HepG2 (cell line): ENCODE data around the gene TMC2. TPM values are rescaled to one million over a fixed set of nuclear protein-coding genes. Genes with fewer than 3 reads are reported as not detected.

Experiments used
- AKAP8 ChIP-seq: sonication (generic); formaldehyde crosslinking; IDR thresholded peaks from 2 replicates; pipeline ENCODE4 v1.5.1; 2020; ENCODE audit warnings: mild to moderate bottlenecking, missing genetic modification reagents
- DNMT1 ChIP-seq: sonication (generic); formaldehyde crosslinking; IDR thresholded peaks from 2 replicates; pipeline ENCODE4 v1.5.1; 2020; ENCODE audit warnings: mild to moderate bottlenecking, missing genetic modification reagents
- FIP1L1 ChIP-seq: fragments of 200-400 bp; formaldehyde crosslinking; IDR thresholded peaks from 2 replicates; pipeline ENCODE4 v1.6.1; 2018; ENCODE audit warnings: low read depth, mild to moderate bottlenecking, low read length, moderate library complexity, borderline replicate concordance; ENCODE audit not compliant: insufficient read depth
- ISX ChIP-seq: sonication (generic); formaldehyde crosslinking; conservative IDR thresholded peaks from 2 replicates; pipeline ENCODE4 v1.5.0; 2020; ENCODE audit warnings: missing genetic modification reagents
- MAFK ChIP-seq, 2 experiments: IDR thresholded peaks in 1 of 2; conservative IDR thresholded peaks in 1 of 2; 2 replicates each; pipeline ENCODE4 v1.6.1; 2011; ENCODE audit warnings: improper control_type of control experiment in 2 of 2, low read length in 2 of 2
- MYNN ChIP-seq: sonication (generic); formaldehyde crosslinking; IDR thresholded peaks from 2 replicates; pipeline ENCODE4 v1.4.0; 2020; ENCODE audit warnings: mild to moderate bottlenecking, low read depth, missing genetic modification reagents
- NCOA5 ChIP-seq: sonication (generic); formaldehyde crosslinking; IDR thresholded peaks from 2 replicates; pipeline ENCODE4 v1.4.0; 2020; ENCODE audit warnings: missing genetic modification reagents
- NONO ChIP-seq, 2 experiments: fragments of 450-650 bp in 1 of 2; sonication (generic) in 1 of 2; formaldehyde crosslinking in 1 of 2; IDR thresholded peaks in 1 of 2; conservative IDR thresholded peaks in 1 of 2; 2 replicates each; pipeline versions ENCODE4 v1.6.1 to v1.8.0; 2017 to 2022; ENCODE audit warnings: mild to moderate bottlenecking in 1 of 2, missing genetic modification reagents in 1 of 2, moderate library complexity in 1 of 2
- PCBP2 ChIP-seq: fragments of 200-400 bp; formaldehyde crosslinking; optimal IDR thresholded peaks from 2 replicates; pipeline ENCODE3; 2018; ENCODE audit warnings: low read length, low read depth; ENCODE audit not compliant: poor library complexity, severe bottlenecking
- POGZ ChIP-seq: sonication (generic); formaldehyde crosslinking; IDR thresholded peaks from 2 replicates; pipeline ENCODE4 v1.4.0; 2020; ENCODE audit warnings: mild to moderate bottlenecking, missing genetic modification reagents
- ZFP62 ChIP-seq: sonication (generic); formaldehyde crosslinking; IDR thresholded peaks from 2 replicates; pipeline ENCODE4 v1.4.0; 2020; ENCODE audit warnings: missing genetic modification reagents
- ZNF160 ChIP-seq: sonication (generic); formaldehyde crosslinking; IDR thresholded peaks from 2 replicates; pipeline ENCODE4 v1.8.0; 2022; ENCODE audit warnings: mild to moderate bottlenecking, inconsistent platforms, missing genetic modification reagents
- ZNF543 ChIP-seq: sonication (generic); formaldehyde crosslinking; IDR thresholded peaks from 2 replicates; pipeline ENCODE4 v1.4.0; 2020; ENCODE audit warnings: mild to moderate bottlenecking, missing genetic modification reagents
- ZNF775 ChIP-seq: sonication (generic); formaldehyde crosslinking; IDR thresholded peaks from 2 replicates; pipeline ENCODE4 v1.4.0; 2020; ENCODE audit warnings: missing genetic modification reagents, mild to moderate bottlenecking, moderate library complexity, borderline replicate concordance
- ZSCAN21 ChIP-seq: sonication (generic); formaldehyde crosslinking; IDR thresholded peaks from 2 replicates; pipeline ENCODE4 v1.8.0; 2022; ENCODE audit warnings: mild to moderate bottlenecking, missing genetic modification reagents, moderate library complexity, borderline replicate concordance
- ZSCAN9 ChIP-seq: IDR thresholded peaks from 2 replicates; pipeline ENCODE4 v1.6.1; 2016; ENCODE audit warnings: borderline replicate concordance
- polyA plus RNA-seq, 8 experiments: library from polyadenylated mRNA; depleted of rRNA in 3 of 8; stranded (reverse) in 7 of 8; unstranded in 1 of 8; fragments of >200 nt; fragmentation: Illumina TruSeq in 4 of 8; extraction: Trizol in 4 of 8; gene quantifications; 2 replicates each; pipeline versions ENCODE4 v1.2.1 to v1.2.3, GENCODE V29; 2011 to 2016; ENCODE audit warnings: low read depth in 4 of 8, missing spikeins in 1 of 8, mixed read lengths in 1 of 8; ENCODE audit not compliant: insufficient read depth in 1 of 8
- total RNA-seq, 5 experiments: library from RNA; depleted of rRNA; stranded (reverse); fragments of >200 nt; fragmentation: Illumina TruSeq; extraction: Trizol; gene quantifications; 2 replicates each; pipeline ENCODE4 v1.2.3, GENCODE V29; 2016; ENCODE audit warnings: low read depth in 1 of 5
- TF ChIP-seq, protein P1 (sequence below): sonication (generic); formaldehyde crosslinking; IDR thresholded peaks from 2 replicates; pipeline ENCODE4 v1.4.0; 2020; ENCODE audit warnings: mild to moderate bottlenecking, missing genetic modification reagents
- TF ChIP-seq, protein P2 (sequence below), 2 experiments: sonication (generic) in 1 of 2; formaldehyde crosslinking in 1 of 2; IDR thresholded peaks; 2 replicates each; pipeline versions ENCODE4 v1.4.0 to v1.6.1; 2016 to 2020; ENCODE audit warnings: borderline replicate concordance in 1 of 2, low read depth in 1 of 2, mild to moderate bottlenecking in 1 of 2, missing genetic modification reagents in 1 of 2

Gene TMC2
- total and polyA plus RNA-seq, 2 of the 13 experiments (the other 11 are each of a cell fraction or from before 2014, with no cell fraction given), result not detected

DNA sequence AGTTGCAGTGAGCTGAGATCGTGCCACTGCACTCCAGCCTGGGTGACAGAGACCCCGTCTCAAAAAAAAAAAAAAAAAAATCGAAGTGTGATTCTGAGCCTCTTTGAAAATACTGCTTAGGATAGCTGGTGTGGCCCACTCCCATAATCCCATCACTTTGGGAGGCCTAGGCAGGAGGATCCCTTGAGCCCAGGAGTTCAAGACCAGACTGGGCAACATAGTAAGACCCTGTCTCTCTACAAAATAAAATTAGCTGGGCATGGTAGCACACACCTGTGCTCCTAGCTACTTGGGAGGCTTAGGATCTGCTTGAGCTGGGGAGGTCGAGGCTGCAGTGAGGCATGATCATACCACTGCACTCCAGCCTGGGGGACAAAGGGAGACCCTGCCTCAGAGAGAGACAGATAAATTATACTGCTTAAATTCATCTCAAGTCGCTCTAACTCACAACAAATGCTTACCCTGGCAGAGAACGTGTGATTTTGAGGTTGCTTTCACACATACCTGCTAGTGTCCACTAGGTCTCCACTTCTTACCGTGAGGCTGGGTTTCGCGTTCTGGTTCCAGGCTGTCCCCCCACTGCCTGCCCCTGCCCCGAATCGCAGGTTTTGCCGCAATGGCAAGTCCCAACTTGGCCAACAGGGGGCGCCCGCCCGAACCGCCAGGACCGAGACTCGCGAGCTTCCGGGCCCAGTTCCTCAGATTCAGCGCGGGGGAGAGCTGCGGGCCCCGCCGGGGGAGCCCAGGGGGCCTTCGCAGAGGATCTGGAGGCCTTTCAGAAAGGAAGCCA is 12.3 kb upstream of the TMC2 start (continued):
- TF ChIP-seq NONO (IDR thresholded peaks at IDR 0.05), result no peak
- peak; percentile 75 for TF ChIP-seq NONO (CRISPR knock-in tag; conservative IDR thresholded peaks at IDR 0.05)
- peak; percentile 89; the same call in 1 of the 2 replicates for TF ChIP-seq POGZ
- 0 out of 2 replicates have a peak, but pooled peaks have one; percentile 61 for TF ChIP-seq FIP1L1
- TF ChIP-seq ZNF160, result no peak; the same call in 1 of the 2 replicates
- TF ChIP-seq ISX (CRISPR knock-in tag), result no peak
- no peak for TF ChIP-seq NCOA5
- TF ChIP-seq MAFK (conservative IDR thresholded peaks at IDR 0.05 in 1 of 2, IDR thresholded peaks at IDR 0.05 in 1 of 2; ENCODE audit: low read length in 2 of 2), result peak; percentile 3 to 48; a peak in 2 of 4 replicates
- TF ChIP-seq, protein P1, sequence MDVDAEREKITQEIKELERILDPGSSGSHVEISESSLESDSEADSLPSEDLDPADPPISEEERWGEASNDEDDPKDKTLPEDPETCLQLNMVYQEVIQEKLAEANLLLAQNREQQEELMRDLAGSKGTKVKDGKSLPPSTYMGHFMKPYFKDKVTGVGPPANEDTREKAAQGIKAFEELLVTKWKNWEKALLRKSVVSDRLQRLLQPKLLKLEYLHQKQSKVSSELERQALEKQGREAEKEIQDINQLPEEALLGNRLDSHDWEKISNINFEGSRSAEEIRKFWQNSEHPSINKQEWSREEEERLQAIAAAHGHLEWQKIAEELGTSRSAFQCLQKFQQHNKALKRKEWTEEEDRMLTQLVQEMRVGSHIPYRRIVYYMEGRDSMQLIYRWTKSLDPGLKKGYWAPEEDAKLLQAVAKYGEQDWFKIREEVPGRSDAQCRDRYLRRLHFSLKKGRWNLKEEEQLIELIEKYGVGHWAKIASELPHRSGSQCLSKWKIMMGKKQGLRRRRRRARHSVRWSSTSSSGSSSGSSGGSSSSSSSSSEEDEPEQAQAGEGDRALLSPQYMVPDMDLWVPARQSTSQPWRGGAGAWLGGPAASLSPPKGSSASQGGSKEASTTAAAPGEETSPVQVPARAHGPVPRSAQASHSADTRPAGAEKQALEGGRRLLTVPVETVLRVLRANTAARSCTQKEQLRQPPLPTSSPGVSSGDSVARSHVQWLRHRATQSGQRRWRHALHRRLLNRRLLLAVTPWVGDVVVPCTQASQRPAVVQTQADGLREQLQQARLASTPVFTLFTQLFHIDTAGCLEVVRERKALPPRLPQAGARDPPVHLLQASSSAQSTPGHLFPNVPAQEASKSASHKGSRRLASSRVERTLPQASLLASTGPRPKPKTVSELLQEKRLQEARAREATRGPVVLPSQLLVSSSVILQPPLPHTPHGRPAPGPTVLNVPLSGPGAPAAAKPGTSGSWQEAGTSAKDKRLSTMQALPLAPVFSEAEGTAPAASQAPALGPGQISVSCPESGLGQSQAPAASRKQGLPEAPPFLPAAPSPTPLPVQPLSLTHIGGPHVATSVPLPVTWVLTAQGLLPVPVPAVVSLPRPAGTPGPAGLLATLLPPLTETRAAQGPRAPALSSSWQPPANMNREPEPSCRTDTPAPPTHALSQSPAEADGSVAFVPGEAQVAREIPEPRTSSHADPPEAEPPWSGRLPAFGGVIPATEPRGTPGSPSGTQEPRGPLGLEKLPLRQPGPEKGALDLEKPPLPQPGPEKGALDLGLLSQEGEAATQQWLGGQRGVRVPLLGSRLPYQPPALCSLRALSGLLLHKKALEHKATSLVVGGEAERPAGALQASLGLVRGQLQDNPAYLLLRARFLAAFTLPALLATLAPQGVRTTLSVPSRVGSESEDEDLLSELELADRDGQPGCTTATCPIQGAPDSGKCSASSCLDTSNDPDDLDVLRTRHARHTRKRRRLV, result 0 out of 2 replicates have a peak, but pooled peaks have one; percentile 3
- TF ChIP-seq, protein P2, sequence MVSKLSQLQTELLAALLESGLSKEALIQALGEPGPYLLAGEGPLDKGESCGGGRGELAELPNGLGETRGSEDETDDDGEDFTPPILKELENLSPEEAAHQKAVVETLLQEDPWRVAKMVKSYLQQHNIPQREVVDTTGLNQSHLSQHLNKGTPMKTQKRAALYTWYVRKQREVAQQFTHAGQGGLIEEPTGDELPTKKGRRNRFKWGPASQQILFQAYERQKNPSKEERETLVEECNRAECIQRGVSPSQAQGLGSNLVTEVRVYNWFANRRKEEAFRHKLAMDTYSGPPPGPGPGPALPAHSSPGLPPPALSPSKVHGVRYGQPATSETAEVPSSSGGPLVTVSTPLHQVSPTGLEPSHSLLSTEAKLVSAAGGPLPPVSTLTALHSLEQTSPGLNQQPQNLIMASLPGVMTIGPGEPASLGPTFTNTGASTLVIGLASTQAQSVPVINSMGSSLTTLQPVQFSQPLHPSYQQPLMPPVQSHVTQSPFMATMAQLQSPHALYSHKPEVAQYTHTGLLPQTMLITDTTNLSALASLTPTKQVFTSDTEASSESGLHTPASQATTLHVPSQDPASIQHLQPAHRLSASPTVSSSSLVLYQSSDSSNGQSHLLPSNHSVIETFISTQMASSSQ (IDR thresholded peaks at IDR 0.05; ENCODE audit: low read depth), result no peak
- TF ChIP-seq, protein P2 (CRISPR knock-in tag; IDR thresholded peaks at IDR 0.05; ENCODE audit: borderline replicate concordance), result 0 out of 2 replicates have a peak, but pooled peaks have one; percentile 41
- no peak for TF ChIP-seq ZNF775 (CRISPR knock-in tag)
- TF ChIP-seq MYNN (CRISPR knock-in tag), result 0 out of 2 replicates have a peak, but pooled peaks have one; percentile 32
- peak; percentile 80; the same call in 1 of the 2 replicates for TF ChIP-seq ZSCAN21 (CRISPR knock-in tag)
- TF ChIP-seq AKAP8 (CRISPR knock-in tag), result no peak
- no peak for TF ChIP-seq DNMT1
- 0 out of 2 replicates have a peak, but pooled peaks have one; percentile 32 for TF ChIP-seq ZSCAN9 (CRISPR knock-in tag)
- no peak for TF ChIP-seq ZFP62
- no peak for TF ChIP-seq ZNF543 (CRISPR knock-in tag)
- TF ChIP-seq PCBP2, result no peak
